ENCODE results near the gene MRPS22.
"Not testable (repeated sequence)": the region's sequence is repeated elsewhere in the genome, so short reads cannot be mapped to it uniquely, and the experiment has no call there.

MRPS22 gene

DNA sequence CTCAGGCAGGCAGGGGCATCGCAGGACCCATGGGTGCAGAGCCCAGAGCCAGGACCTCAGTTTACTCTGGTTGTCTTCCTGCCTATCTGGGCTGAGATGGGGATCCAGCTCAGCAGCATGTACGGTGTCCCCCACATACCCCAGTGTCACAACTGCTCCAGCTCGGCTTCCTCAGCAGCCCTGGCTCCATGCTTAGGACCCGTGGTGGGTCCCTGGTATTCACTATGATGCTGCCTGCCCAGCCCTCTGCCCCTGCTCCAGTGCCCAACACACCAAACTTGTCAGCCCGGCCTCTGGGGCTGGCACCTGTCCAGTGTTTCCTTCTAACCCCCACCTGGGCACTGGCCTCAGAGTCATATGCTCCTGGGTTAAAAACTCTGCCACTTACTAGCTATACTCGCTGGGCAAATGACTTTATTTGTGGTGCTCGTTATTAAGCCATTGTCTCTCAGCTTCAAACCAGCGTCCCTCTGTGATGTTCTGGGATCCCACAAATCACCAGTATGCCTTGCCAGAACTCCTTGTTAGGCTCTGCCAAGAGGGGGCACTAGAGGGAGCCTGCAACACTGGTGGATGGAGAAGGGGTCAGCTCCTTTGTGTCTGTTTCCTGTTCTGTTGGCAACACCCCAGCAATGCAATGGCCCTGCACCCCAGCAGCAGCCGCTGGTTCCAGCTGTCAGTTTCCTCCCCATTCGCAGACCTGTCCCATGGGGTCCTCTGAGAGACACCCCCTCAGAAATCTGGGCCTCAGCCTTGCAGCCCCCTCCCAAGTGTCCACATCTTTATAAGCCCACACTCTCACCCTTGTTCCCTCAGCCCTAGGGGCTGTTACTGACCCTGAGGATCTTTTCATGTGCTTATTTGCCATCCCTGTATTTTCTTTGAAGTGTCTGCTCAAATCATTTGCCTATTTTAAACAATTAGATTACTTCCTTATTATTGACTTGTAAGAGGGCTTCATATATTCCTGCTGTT, 24.1 kb upstream of the MRPS22 start:
- Mint-ChIP-seq H3K27ac (no peak overlapping the region), H3K9me3 (no peaks in the 10 kb centered on the region), H3K4me3 (no peak overlapping the region), H3K36me3 (no peaks in the 10 kb centered on the region), H3K4me1 (peaks cover 4% of the 10 kb centered on the region), H3K27me3 (peaks cover 16% of the 10 kb centered on the region)
- DNase-seq (ENCODE audit: low spot score in 2 of 2): no peak
- ATAC-seq (ENCODE audit: low read depth): no peak

DNA sequence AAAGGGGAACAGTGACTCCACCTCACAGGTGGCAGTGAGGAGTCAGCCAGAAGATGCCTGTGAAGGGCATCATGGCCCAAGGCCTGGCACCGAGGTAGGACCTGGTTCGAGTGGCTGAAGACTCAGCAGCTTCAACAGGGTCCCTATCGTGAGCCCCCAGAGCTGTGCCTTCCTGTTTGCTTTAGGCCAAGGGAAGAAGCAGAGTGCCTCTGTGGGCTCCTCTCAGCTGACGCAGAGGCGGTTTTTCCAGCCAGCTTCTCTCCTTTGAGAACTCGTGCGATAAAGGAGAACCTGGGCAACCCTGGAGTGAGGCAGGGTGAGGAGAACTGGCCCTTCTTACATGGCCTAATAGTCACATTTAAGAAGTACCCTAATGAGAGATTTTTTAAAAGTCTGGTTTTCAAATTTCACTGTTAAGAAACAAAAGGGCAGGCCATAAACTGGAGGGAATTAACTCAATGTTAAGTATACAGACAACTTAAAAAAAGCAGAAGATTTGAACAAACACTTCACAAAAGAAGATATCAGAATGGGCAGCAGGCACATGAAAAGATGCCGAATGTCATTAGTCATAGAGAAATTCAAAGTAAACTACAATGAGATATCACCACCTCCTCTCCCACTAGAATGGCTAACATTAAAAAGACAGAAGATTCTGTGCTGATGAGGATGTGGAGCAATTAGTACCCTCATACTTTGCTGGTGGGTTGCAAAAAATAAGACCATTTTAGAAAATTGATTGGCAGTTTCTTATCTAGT, 23.1 kb upstream of the MRPS22 start:
- Mint-ChIP-seq H3K27ac (no peak overlapping the region), H3K9me3 (no peaks in the 10 kb centered on the region), H3K36me3 (no peaks in the 10 kb centered on the region), H3K4me1 (peaks cover 4% of the 10 kb centered on the region), H3K27me3 (peaks cover 13% of the 10 kb centered on the region), H3K4me3 (no peak overlapping the region)
- ATAC-seq (ENCODE audit: low read depth): no peak
- DNase-seq (ENCODE audit: low spot score in 2 of 2): no peak

DNA sequence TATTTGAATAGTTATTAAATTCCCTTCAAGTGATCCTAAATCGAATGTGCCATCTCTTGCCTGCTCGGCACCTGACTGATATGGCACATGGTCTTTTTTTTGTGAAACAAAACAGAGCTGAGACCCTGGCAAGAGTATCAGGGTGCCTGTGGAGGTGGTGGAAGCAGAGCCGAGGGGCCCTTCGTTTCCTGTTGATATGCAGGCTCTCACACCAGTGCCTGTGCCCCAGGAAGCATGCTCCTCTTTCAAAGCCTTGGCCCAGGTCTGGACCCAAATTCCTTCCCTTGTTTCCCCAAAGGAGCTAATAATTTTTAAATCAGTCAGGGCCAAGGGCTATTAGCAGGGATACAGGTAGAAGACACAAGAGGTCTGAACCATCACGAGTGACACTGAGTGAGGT, 21.5 kb upstream of the MRPS22 start:
- DNase-seq (ENCODE audit: low spot score in 2 of 2) (no peak), ATAC-seq (ENCODE audit: low read depth) (no peak)
- Mint-ChIP-seq H3K4me3 (no peak overlapping the region), H3K27ac (no peak overlapping the region), H3K27me3 (peaks cover 7% of the 10 kb centered on the region), H3K36me3 (no peaks in the 10 kb centered on the region), H3K9me3 (no peaks in the 10 kb centered on the region), H3K4me1 (peaks cover 4% of the 10 kb centered on the region)

GRCh38 chr3:139323146-139323545, 20.7 kb upstream of the MRPS22 start:
- H3K9me3 Mint-ChIP-seq: no peaks in the 10 kb centered on the region
- ATAC-seq (ENCODE audit: low read depth) (no peak), DNase-seq (ENCODE audit: low spot score in 2 of 2) (no peak)
- H3K27me3 Mint-ChIP-seq: peaks cover 7% of the 10 kb centered on the region
- no peaks in the 10 kb centered on the region for H3K36me3 Mint-ChIP-seq
- no peak overlapping the region for H3K4me3 Mint-ChIP-seq
- peaks cover 4% of the 10 kb centered on the region for H3K4me1 Mint-ChIP-seq
- H3K27ac Mint-ChIP-seq: no peak overlapping the region

- H3K27ac Mint-ChIP-seq: no peak overlapping the region
- peaks cover 11% of the 10 kb centered on the region for H3K4me1 Mint-ChIP-seq
- H3K36me3 Mint-ChIP-seq: no peaks in the 10 kb centered on the region
- no peak for DNase-seq (ENCODE audit: low spot score in 2 of 2)
- no peak for ATAC-seq (ENCODE audit: low read depth)
- no peak overlapping the region for H3K4me3 Mint-ChIP-seq
- H3K9me3 Mint-ChIP-seq: no peaks in the 10 kb centered on the region
- peaks cover 5% of the 10 kb centered on the region for H3K27me3 Mint-ChIP-seq
Measured at GRCh38 chr3:139324456-139324855, 19.4 kb upstream of the MRPS22 start.

GRCh38 chr3:139325551-139325950, 18.3 kb upstream of the MRPS22 start:
- no peak overlapping the region for H3K27ac Mint-ChIP-seq
- no peaks in the 10 kb centered on the region for H3K36me3 Mint-ChIP-seq
- ATAC-seq (ENCODE audit: low read depth) (no peak), DNase-seq (ENCODE audit: low spot score in 2 of 2) (no peak)
- H3K4me1 Mint-ChIP-seq: peaks cover 15% of the 10 kb centered on the region
- H3K4me3 Mint-ChIP-seq: no peak overlapping the region
- no peaks in the 10 kb centered on the region for H3K9me3 Mint-ChIP-seq
- peaks cover 8% of the 10 kb centered on the region for H3K27me3 Mint-ChIP-seq

- Mint-ChIP-seq H3K4me3 (no peak overlapping the region), H3K27me3 (peaks cover 8% of the 10 kb centered on the region)
- ATAC-seq (ENCODE audit: low read depth): no peak
Measured at GRCh38 chr3:139326131-139326530, 17.7 kb upstream of the MRPS22 start.

GRCh38 chr3:139326707-139327106, 17.1 kb upstream of the MRPS22 start:
- H3K36me3 Mint-ChIP-seq: no peaks in the 10 kb centered on the region
- no peaks in the 10 kb centered on the region for H3K9me3 Mint-ChIP-seq
- ATAC-seq (ENCODE audit: low read depth) (no peak), DNase-seq (ENCODE audit: low spot score in 2 of 2) (no peak)
- peaks cover 10% of the 10 kb centered on the region for H3K27me3 Mint-ChIP-seq
- no peak overlapping the region for H3K27ac Mint-ChIP-seq
- H3K4me1 Mint-ChIP-seq: peaks cover 15% of the 10 kb centered on the region
- no peak overlapping the region for H3K4me3 Mint-ChIP-seq

More at GRCh38 chr3:139326131-139326530, 17.7 kb upstream of the MRPS22 start:
- Mint-ChIP-seq H3K27ac (no peak overlapping the region), H3K9me3 (no peaks in the 10 kb centered on the region), H3K4me1 (peaks cover 15% of the 10 kb centered on the region), H3K36me3 (no peaks in the 10 kb centered on the region)
- no peak for DNase-seq (ENCODE audit: low spot score in 2 of 2)

GRCh38 chr3:139327231-139327630, 16.6 kb upstream of the MRPS22 start:
- no peaks in the 10 kb centered on the region for H3K9me3 Mint-ChIP-seq
- peaks cover 13% of the 10 kb centered on the region for H3K27me3 Mint-ChIP-seq
- peaks cover 15% of the 10 kb centered on the region for H3K4me1 Mint-ChIP-seq
- H3K4me3 Mint-ChIP-seq: no peak overlapping the region
- DNase-seq (ENCODE audit: low spot score in 2 of 2) (no peak), ATAC-seq (ENCODE audit: low read depth) (no peak)
- no peak overlapping the region for H3K27ac Mint-ChIP-seq
- no peaks in the 10 kb centered on the region for H3K36me3 Mint-ChIP-seq

- no peak overlapping the region for H3K27ac Mint-ChIP-seq
- DNase-seq (ENCODE audit: low spot score in 2 of 2): no peak
Measured at GRCh38 chr3:139327861-139328260, 16.0 kb upstream of the MRPS22 start.

GRCh38 chr3:139328356-139328755, 15.5 kb upstream of the MRPS22 start:
- H3K9me3 Mint-ChIP-seq: no peaks in the 10 kb centered on the region
- ATAC-seq (ENCODE audit: low read depth): no peak
- H3K4me1 Mint-ChIP-seq: peaks cover 15% of the 10 kb centered on the region
- H3K4me3 Mint-ChIP-seq: no peak overlapping the region
- no peaks in the 10 kb centered on the region for H3K36me3 Mint-ChIP-seq
- no peak overlapping the region for H3K27ac Mint-ChIP-seq
- no peak for DNase-seq (ENCODE audit: low spot score in 2 of 2)
- peaks cover 19% of the 10 kb centered on the region for H3K27me3 Mint-ChIP-seq

More at GRCh38 chr3:139327861-139328260, 16.0 kb upstream of the MRPS22 start:
- H3K4me3 Mint-ChIP-seq: no peak overlapping the region
- ATAC-seq (ENCODE audit: low read depth): no peak
- H3K4me1 Mint-ChIP-seq: peaks cover 15% of the 10 kb centered on the region
- H3K27me3 Mint-ChIP-seq: peaks cover 16% of the 10 kb centered on the region
- H3K36me3 Mint-ChIP-seq: no peaks in the 10 kb centered on the region
- no peaks in the 10 kb centered on the region for H3K9me3 Mint-ChIP-seq

GRCh38 chr3:139329364-139329850, 14.4 kb upstream of the MRPS22 start:
- DNase-seq (ENCODE audit: low spot score in 2 of 2) (peak; percentile 77), ATAC-seq (ENCODE audit: low read depth) (peak; percentile 94)
- Mint-ChIP-seq H3K36me3 (no peaks in the 10 kb centered on the region), H3K4me1 (peaks cover 15% of the 10 kb centered on the region), H3K4me3 (peak overlapping the region; percentile 71), H3K9me3 (no peaks in the 10 kb centered on the region), H3K27ac (no peak overlapping the region), H3K27me3 (peaks cover 18% of the 10 kb centered on the region)

DNA sequence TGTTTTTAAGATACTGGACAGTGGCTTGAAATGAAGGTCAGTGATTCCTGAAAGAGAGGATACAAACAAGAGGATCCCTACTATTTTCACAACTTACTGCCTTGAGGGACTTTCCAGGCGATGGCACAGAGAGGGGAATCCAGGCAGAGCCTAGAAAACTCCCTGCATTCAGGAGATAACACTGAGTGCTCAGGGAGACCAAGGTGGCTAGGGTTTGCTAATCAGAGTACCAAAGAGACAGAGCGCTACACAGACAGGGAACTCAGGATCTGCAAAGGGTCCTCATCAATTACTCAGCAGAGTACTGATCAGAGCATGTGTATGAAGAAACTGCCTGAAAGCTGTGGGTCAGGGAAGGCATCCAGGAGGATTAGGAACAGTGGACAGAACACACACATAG, 11.7 kb upstream of the MRPS22 start:
- Mint-ChIP-seq H3K27ac (no peak overlapping the region), H3K9me3 (no peaks in the 10 kb centered on the region), H3K4me3 (no peak overlapping the region), H3K4me1 (peaks cover 15% of the 10 kb centered on the region), H3K36me3 (no peaks in the 10 kb centered on the region), H3K27me3 (peaks cover 17% of the 10 kb centered on the region)
- DNase-seq (ENCODE audit: low spot score in 2 of 2) (no peak), ATAC-seq (ENCODE audit: low read depth) (no peak)

- H3K4me1 Mint-ChIP-seq; H3K27ac Mint-ChIP-seq; H3K4me3 Mint-ChIP-seq; DNase-seq (ENCODE audit: low spot score in 2 of 2); H3K36me3 Mint-ChIP-seq; H3K9me3 Mint-ChIP-seq; ATAC-seq (ENCODE audit: low read depth): not testable (repeated sequence)
- peaks cover 21% of the 10 kb centered on the region for H3K27me3 Mint-ChIP-seq
Measured at GRCh38 chr3:139334675-139335074, 9.1 kb upstream of the MRPS22 start.

All from memory B cell (primary cell).